Esophagus squamous epithelium (tissue), 4 donors: ENCODE measurements around the gene CCDC71.

Source experiments
- CTCF ChIP-seq, 6 experiments: fragments of 450-650 bp in 4 of 6; fragments of 200-600 bp in 2 of 6; sonication (generic) in 2 of 6; IDR thresholded peaks; one replicate each; pipeline ENCODE4 v1.5.1; 2016 to 2019; ENCODE audit warnings: antibody characterized with exemption in 6 of 6, mild to moderate bottlenecking in 4 of 6, moderate library complexity in 4 of 6
- POLR2A ChIP-seq, 4 donors: fragments of 450-650 bp; IDR thresholded peaks; one replicate each; pipeline ENCODE4 v1.6.1; 2017; ENCODE audit warnings: antibody characterized with exemption in 4 of 4, mild to moderate bottlenecking in 4 of 4, moderate library complexity in 3 of 4

DNA sequence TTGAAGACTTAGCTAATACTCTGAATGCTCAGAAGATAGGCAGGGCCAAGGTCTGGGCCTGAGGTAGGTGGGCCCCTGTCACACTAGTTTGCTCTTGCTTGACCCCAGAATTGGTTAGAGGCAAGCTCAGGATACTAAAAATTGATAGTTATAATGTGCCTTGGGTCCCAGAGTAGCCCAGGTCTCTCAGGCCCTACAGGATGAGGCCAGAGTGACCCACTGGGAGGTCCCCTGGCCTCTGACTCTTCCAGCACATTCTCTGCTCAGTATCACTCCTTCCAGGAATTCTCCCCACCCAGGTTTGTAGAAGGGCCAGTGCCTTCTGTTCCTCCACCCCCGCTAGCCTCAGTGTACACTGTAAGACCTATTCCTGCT is 4.6 kb upstream of the CCDC71 start:
- TF ChIP-seq CTCF (IDR thresholded peaks at IDR 0.05): no peak
- TF ChIP-seq POLR2A (IDR thresholded peaks at IDR 0.05): no peak
